Neural cell (in vitro differentiated cells): Measurements from ENCODE around the gene MAST2. TPM values are rescaled to one million over a fixed set of nuclear protein-coding genes. Genes with fewer than 3 reads are reported as not detected.

Experiments
- H2AFZ ChIP-seq: fragments of 200-600, 300-800 bp; sonication (generic), shearing (Covaris generic); 2 replicates; pipeline ENCODE4 v1.6.0; 2014; ENCODE audit warnings: low read depth, mild to moderate bottlenecking, antibody characterized with exemption, low read length, moderate library complexity
- H3F3A ChIP-seq: fragments of 200-600 bp; shearing (Covaris generic); 2 replicates; pipeline ENCODE4 v1.6.1; 2016; ENCODE audit warnings: mild to moderate bottlenecking, moderate library complexity, mixed read lengths, antibody characterized with exemption, low read length; ENCODE audit not compliant: insufficient read depth, poor library complexity, severe bottlenecking
- H3K27ac ChIP-seq: fragments of 200-600, 300-800 bp; sonication (generic), shearing (Covaris generic); 2 replicates; pipeline ENCODE4 v1.5.1; 2014; ENCODE audit warnings: mild to moderate bottlenecking, low read length, moderate library complexity
- H3K27me3 ChIP-seq: fragments of 300-800, 200-600 bp; sonication (generic), shearing (Covaris generic); 2 replicates; pipeline ENCODE4 v1.6.0; 2014; ENCODE audit warnings: mild to moderate bottlenecking, low read depth, low read length, moderate library complexity; ENCODE audit not compliant: insufficient read depth
- H3K36me3 ChIP-seq: fragments of 300-800, 200-600 bp; sonication (generic), shearing (Covaris generic); 2 replicates; pipeline ENCODE4 v1.5.1; 2014; ENCODE audit warnings: mild to moderate bottlenecking, antibody characterized with exemption, low read length, moderate library complexity; ENCODE audit not compliant: insufficient read depth
- H3K4me2 ChIP-seq: fragments of 300-800, 200-600 bp; sonication (generic), shearing (Covaris generic); 2 replicates; pipeline ENCODE4 v1.6.0; 2014; ENCODE audit warnings: mild to moderate bottlenecking, low read length
- H3K4me3 ChIP-seq: fragments of 300-800, 200-600 bp; sonication (generic), shearing (Covaris generic); 2 replicates; pipeline ENCODE4 v1.5.1; 2014; ENCODE audit warnings: mild to moderate bottlenecking, low read length, moderate library complexity
- H3K79me2 ChIP-seq: fragments of 200-600 bp; shearing (Covaris generic); replicated peaks from 2 replicates; pipeline ENCODE4 v1.6.0; 2014; ENCODE audit warnings: mild to moderate bottlenecking, low read length, moderate library complexity; ENCODE audit not compliant: insufficient read depth
- H3K9ac ChIP-seq: fragments of 300-800, 200-600 bp; sonication (generic), shearing (Covaris generic); 2 replicates; pipeline ENCODE4 v1.6.1; 2016; ENCODE audit warnings: mild to moderate bottlenecking, low read length, mixed read lengths
- H3K9me2 ChIP-seq: fragments of 200-600 bp; shearing (Covaris generic); 2 replicates; pipeline ENCODE4 v1.6.1; 2016; ENCODE audit warnings: mild to moderate bottlenecking, low read length, mixed read lengths; ENCODE audit not compliant: insufficient read depth
- H3K9me3 ChIP-seq: fragments of 200-600, 300-800 bp; sonication (generic), shearing (Covaris generic); 2 replicates; pipeline ENCODE4 v1.6.1; 2016; ENCODE audit warnings: mild to moderate bottlenecking, mixed run types, low read length, moderate library complexity, mixed read lengths
- H4K20me1 ChIP-seq: fragments of 200-600 bp; shearing (Covaris generic); 2 replicates; pipeline ENCODE4 v1.6.1; 2016; ENCODE audit warnings: mild to moderate bottlenecking, mixed run types; ENCODE audit not compliant: insufficient read depth
- CTCF ChIP-seq: fragments of 450-650 bp; IDR thresholded peaks from 2 replicates; pipeline ENCODE4 v1.5.1; 2014; ENCODE audit warnings: antibody characterized with exemption, mild to moderate bottlenecking, moderate library complexity; ENCODE audit not compliant: poor library complexity, severe bottlenecking
- EP300 ChIP-seq: fragments of 450-650 bp; conservative IDR thresholded peaks from 2 replicates; pipeline ENCODE4 v1.6.1; 2014; ENCODE audit warnings: antibody characterized with exemption, mild to moderate bottlenecking, moderate library complexity; ENCODE audit not compliant: poor library complexity, severe bottlenecking
- EZH2 ChIP-seq: fragments of 200-600, 300-800 bp; shearing (Covaris generic), sonication (generic); IDR thresholded peaks from 2 replicates; pipeline ENCODE4 v1.6.1; 2014; ENCODE audit warnings: antibody characterized with exemption, low read length, borderline replicate concordance, mild to moderate bottlenecking; ENCODE audit not compliant: insufficient read depth, poor library complexity, severe bottlenecking
- MXI1 ChIP-seq: fragments of 450-650 bp; conservative IDR thresholded peaks from 2 replicates; pipeline ENCODE4 v1.6.1; 2014; ENCODE audit warnings: antibody characterized with exemption, mild to moderate bottlenecking; ENCODE audit not compliant: poor library complexity, severe bottlenecking
- POLR2AphosphoS5 ChIP-seq: IDR thresholded peaks from 2 replicates; pipeline ENCODE4 v1.6.1; 2012
- RAD21 ChIP-seq: fragments of 450-650 bp; conservative IDR thresholded peaks from 2 replicates; pipeline ENCODE4 v1.6.1; 2014; ENCODE audit warnings: antibody characterized with exemption, mild to moderate bottlenecking, moderate library complexity
- SMC3 ChIP-seq: fragments of 450-650 bp; conservative IDR thresholded peaks from 2 replicates; pipeline ENCODE4 v1.6.1; 2014; ENCODE audit warnings: antibody characterized with exemption, mild to moderate bottlenecking, moderate library complexity; ENCODE audit not compliant: poor library complexity
- TAF1 ChIP-seq: IDR thresholded peaks from 2 replicates; pipeline ENCODE4 v1.6.1; 2012; ENCODE audit warnings: low read depth
- polyA plus RNA-seq: library from polyadenylated mRNA; depleted of rRNA; stranded (reverse); fragments of >200 nt; gene quantifications from 2 replicates; pipeline ENCODE4 v1.2.3, GENCODE V29; 2014
- TF ChIP-seq, protein P1 (sequence below): IDR thresholded peaks from 2 replicates; pipeline ENCODE4 v1.6.1; 2012; ENCODE audit warnings: borderline replicate concordance

The MAST2 gene
- polyA plus RNA-seq, 1 donor from 2014 or later = 22.2 TPM

- no peaks in the 10 kb centered on the region for H3K27me3 ChIP-seq
- no peak overlapping the region for H3K27ac ChIP-seq
- no peak overlapping the region for H3K9ac ChIP-seq
- H3K4me3 ChIP-seq = no peak overlapping the region
- peaks cover 23% of the 10 kb centered on the region for H4K20me1 ChIP-seq
- peaks cover 92% of the 10 kb centered on the region for H3K79me2 ChIP-seq
- TF ChIP-seq CTCF (no peak), EZH2 (no peak), TAF1 (no peak), SMC3 (no peak), EP300 (no peak), POLR2AphosphoS5 (no peak), MXI1 (no peak), RAD21 (no peak)
- TF ChIP-seq, protein P1, sequence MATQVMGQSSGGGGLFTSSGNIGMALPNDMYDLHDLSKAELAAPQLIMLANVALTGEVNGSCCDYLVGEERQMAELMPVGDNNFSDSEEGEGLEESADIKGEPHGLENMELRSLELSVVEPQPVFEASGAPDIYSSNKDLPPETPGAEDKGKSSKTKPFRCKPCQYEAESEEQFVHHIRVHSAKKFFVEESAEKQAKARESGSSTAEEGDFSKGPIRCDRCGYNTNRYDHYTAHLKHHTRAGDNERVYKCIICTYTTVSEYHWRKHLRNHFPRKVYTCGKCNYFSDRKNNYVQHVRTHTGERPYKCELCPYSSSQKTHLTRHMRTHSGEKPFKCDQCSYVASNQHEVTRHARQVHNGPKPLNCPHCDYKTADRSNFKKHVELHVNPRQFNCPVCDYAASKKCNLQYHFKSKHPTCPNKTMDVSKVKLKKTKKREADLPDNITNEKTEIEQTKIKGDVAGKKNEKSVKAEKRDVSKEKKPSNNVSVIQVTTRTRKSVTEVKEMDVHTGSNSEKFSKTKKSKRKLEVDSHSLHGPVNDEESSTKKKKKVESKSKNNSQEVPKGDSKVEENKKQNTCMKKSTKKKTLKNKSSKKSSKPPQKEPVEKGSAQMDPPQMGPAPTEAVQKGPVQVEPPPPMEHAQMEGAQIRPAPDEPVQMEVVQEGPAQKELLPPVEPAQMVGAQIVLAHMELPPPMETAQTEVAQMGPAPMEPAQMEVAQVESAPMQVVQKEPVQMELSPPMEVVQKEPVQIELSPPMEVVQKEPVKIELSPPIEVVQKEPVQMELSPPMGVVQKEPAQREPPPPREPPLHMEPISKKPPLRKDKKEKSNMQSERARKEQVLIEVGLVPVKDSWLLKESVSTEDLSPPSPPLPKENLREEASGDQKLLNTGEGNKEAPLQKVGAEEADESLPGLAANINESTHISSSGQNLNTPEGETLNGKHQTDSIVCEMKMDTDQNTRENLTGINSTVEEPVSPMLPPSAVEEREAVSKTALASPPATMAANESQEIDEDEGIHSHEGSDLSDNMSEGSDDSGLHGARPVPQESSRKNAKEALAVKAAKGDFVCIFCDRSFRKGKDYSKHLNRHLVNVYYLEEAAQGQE = no peak
- no peaks in the 10 kb centered on the region for H3K9me2 ChIP-seq
- H3K36me3 ChIP-seq = peaks cover 4% of the 10 kb centered on the region
- peaks cover 3% of the 10 kb centered on the region for H3F3A ChIP-seq
- H2AFZ ChIP-seq = no peak overlapping the region
- H3K4me2 ChIP-seq = no peak overlapping the region
- H3K9me3 ChIP-seq = no peaks in the 10 kb centered on the region
Measured at GRCh38 chr1:46081206-46081605, 277.8 kb downstream of the MAST2 start.

DNA sequence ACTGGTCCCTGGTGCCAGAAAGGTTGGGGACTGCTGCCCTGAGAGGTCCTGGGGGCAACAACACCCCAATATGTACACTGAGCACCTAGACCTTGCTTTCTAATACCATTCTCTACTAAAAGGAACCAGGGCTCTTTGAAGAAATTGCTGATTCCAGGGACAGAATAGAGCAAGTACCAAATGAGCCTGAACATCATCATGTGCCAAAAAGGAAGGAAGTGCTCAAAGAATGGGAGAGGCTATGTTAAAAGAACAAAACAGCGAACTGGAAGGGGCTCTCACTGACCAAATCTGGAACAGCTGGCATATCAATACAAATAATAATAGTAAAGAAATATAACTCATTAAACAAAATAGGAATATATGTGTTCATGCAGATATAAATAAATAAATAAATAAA is 278.2 kb downstream of the MAST2 start:
- H3K4me2 ChIP-seq = no peak overlapping the region
- H3K27me3 ChIP-seq = no peaks in the 10 kb centered on the region
- no peak overlapping the region for H3K27ac ChIP-seq
- TF ChIP-seq SMC3 (no peak), RAD21 (no peak), POLR2AphosphoS5 (no peak)
- TF ChIP-seq, protein P1 = no peak
- H3K36me3 ChIP-seq = peaks cover under 1% of the 10 kb centered on the region
- peaks cover 92% of the 10 kb centered on the region for H3K79me2 ChIP-seq
- no peak overlapping the region for H3K4me3 ChIP-seq
- no peak overlapping the region for H2AFZ ChIP-seq
- no peaks in the 10 kb centered on the region for H3K9me2 ChIP-seq
- no peak overlapping the region for H3K9ac ChIP-seq
- H4K20me1 ChIP-seq = peaks cover 27% of the 10 kb centered on the region
- no peaks in the 10 kb centered on the region for H3K9me3 ChIP-seq
- H3F3A ChIP-seq = peaks cover 3% of the 10 kb centered on the region
